GM19328 (cell line): ENCODE results near the gene DMD.
"Not testable (repeated sequence)": the region's sequence is repeated elsewhere in the genome, so short reads cannot be mapped to it uniquely, and the experiment has no call there.

Experiments
- ATAC-seq: cut with Tn5 transposase; IDR thresholded peaks from one replicate; pipeline ENCODE4 v1.9.1; 2021; ENCODE audit warnings: mild to moderate bottlenecking, moderate library complexity; ENCODE audit not compliant: unreplicated experiment

Gene DMD

DNA sequence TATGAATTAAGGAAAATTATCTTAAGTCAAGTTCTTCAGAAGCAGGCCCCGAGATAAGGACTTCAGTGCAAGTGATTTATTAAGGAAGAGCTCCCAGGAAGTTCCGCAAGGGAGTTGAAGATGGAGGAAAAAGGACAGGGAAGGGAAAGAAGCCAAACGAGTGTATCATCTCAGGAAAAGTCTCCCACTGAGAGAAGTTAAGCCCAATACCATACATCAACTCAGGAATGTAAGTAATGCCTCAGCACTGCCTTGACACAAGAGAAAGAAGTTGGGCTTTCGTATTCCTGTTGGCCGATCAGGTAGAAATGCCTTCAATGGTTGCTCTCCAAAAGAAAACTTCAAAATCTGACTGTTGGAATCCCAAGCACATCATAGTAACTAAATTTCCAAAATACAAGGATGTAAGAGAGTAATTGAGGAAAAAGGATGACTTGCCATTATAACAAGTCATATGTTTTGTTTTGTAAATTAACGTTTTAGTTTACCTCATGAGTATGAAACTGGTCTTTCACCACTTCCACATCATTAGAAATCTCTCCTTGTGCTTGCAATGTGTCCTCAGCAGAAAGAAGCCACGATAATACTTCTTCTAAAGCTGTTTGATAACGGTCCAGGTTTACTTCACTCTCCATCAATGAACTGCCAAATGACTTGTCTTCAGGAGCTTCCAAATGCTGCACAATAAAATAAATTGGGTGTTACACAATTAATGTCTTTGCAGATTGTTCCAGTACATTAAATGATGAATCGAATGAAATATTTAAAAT, 566.7 kb downstream of the DMD start:
- no peak for ATAC-seq

DNA sequence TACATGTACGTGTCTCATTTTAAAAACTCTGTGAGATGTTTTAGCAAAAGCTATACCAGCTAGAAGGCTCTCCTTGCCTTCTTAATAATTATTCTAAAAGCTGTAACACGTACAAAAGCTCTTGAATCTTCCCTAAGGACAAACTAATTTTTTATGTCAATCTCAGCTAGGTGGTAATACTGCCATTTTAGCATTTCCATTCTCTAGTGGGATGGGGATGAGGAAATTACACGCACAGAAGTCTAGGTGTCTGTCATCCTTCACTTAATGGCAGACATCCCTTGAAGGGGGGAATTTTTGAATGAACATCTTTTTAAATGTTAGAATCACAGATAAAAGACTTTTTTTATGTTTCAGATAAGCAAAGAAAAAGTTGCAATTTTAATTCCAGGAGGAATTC, 569.1 kb downstream of the DMD start:
- no peak for ATAC-seq

GRCh38 chrX:32618154-32618553, 593.2 kb downstream of the DMD start:
- ATAC-seq: no peak

GRCh38 chrX:32614707-32615106, 596.6 kb downstream of the DMD start:
- ATAC-seq: no peak

DNA sequence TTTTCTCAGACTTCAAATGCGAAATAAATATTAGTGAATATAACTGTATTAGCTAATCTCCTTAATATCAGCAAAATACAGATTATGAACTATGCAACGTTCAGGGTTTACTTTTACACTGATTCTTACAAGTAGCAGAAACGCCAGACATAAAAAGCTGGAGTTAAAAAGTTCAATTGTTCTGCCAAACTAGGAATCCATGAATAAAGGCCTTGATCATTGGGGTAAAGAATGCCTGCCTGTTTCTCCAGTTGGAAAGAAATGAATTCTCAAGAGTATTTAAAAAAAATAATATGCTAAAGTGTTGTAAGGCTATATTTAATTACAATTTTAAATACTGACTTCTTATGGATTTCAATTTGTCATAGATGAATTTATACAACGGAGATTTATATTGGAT, 612.2 kb downstream of the DMD start:
- no peak for ATAC-seq

DNA sequence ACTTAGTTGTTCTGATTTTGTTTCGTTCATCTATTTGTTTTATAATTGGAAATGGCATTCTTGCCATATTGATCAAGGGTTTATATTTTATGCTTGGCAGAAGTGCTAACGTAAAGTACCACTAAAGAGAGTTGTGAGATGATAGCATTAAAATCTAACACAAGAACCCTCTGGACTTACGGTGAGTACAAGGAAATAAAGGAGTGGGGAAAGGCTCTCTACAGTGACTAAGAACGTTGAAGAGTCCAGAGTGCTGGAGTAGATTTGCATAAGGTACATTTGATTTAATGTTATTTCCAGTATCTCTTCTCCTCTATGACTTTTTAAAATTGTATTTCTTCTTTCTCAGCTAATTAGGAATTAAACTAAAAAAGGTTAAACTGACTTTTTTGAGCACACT, 612.6 kb downstream of the DMD start:
- no peak for ATAC-seq

GRCh38 chrX:32597777-32598176, 613.6 kb downstream of the DMD start:
- no peak for ATAC-seq

- ATAC-seq: no peak
Observed at GRCh38 chrX:32592786-32593185, 618.6 kb downstream of the DMD start.

DNA sequence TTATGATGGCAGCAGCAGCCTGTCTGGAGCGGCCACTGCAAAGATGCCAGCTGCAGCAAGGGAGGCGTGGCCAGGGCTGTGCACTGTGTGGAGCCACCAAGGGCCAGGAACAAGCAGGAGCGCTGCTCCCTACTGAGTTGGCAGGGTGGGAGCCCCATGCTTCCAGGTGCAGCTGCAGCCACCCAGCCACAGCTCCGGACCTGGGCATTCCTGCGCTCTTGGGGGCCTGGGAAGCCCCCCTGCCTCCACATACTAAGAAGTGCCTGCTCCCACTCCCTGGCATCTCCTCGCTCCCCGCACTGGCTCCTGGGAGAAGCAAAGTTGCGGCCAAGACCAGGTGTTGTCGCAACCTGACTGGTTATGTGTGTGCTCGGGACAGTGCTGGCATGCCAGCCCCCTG, 619.8 kb downstream of the DMD start:
- no peak for ATAC-seq

DNA sequence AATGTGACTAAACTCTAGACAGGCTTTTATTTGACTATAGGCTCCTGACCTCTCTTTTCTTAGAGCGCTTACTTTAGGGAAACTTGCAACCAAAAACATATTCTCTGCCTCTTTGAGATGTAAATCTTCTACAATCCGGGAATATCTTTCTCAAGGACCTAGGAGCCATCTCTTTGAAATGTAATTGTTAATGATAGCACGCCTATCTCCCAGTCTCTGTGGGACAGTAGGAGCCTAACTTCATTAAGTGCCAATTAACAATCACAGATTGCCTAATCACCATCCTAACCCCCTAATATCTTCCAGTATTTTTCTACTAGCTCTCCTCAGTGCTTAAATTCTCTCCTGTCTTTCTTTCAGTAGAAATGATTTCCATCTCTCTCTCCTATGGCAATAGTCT, 628.6 kb downstream of the DMD start:
- no peak for ATAC-seq

- no peak for ATAC-seq
Observed at GRCh38 chrX:32576885-32577284, 634.5 kb downstream of the DMD start.

GRCh38 chrX:32572644-32573043, 638.7 kb downstream of the DMD start:
- ATAC-seq: no peak

DNA sequence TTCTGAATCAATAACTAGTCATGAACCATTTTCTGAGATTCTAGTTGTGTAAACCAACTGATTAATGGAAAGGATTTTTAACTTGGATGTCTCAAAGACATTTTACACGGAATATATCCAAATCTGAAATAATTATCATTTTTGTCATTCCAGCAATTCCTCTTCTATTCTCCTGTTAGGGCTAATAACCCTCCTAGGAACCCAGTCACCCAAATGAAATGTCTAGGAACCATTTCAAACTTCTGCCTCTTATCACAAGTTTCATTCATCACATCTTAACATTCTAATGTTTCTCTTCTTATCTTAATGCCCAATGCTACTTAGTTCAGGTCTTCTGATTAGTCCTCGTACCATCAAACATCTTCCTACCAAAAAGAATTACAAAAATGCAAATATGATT, 639.8 kb downstream of the DMD start:
- no peak for ATAC-seq

- ATAC-seq: no peak
Observed at GRCh38 chrX:32562261-32562660, 649.1 kb downstream of the DMD start.

- ATAC-seq: no peak
Observed at GRCh38 chrX:32545101-32545500, 666.2 kb downstream of the DMD start.

- no peak for ATAC-seq
Observed at GRCh38 chrX:32538554-32538953, 672.8 kb downstream of the DMD start.

DNA sequence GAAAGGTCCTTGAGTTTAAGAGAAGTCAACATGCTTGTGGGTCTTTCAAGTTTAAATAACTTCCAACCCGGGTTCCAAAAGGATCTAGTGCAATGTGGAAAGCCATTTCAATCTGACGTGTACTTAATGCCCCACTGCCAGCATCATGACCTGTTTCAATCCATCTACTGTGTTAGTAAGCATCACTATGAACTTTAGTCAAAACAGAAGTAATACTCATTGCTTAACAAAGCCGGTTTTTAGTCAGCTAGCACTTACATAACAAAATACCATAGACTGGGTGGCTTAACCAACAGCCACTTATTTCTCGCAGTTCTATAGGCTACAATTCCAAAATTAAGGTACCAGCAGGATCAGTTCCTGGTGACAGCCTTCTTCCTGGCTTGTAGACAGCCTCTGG, 677.5 kb downstream of the DMD start:
- no peak for ATAC-seq

- ATAC-seq: no peak
Observed at GRCh38 chrX:32532262-32532661, 679.1 kb downstream of the DMD start.

GRCh38 chrX:32530802-32531403, 680.4 kb downstream of the DMD start:
- no peak for ATAC-seq

DNA sequence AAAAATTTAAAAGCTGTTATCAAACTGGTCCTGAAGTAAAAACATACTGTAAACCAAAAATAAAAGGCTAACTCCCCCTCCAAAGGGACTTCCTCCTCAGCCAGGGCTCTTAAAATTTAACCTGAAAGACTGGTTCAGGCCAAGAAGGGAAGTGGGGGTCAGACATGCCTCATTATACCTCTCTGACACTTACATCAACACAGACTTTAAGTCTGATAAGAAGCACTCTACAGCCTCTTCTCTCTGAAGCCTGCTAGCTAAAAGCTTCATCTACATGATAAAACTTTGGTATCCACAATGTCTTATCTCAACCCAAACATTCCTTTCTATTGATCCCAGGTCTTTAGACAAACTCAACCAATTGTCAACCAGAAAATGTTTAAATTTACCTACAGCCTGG, 682.9 kb downstream of the DMD start:
- not testable (repeated sequence) for ATAC-seq

- ATAC-seq: no peak
Observed at GRCh38 chrX:32525234-32525633, 686.1 kb downstream of the DMD start.

DNA sequence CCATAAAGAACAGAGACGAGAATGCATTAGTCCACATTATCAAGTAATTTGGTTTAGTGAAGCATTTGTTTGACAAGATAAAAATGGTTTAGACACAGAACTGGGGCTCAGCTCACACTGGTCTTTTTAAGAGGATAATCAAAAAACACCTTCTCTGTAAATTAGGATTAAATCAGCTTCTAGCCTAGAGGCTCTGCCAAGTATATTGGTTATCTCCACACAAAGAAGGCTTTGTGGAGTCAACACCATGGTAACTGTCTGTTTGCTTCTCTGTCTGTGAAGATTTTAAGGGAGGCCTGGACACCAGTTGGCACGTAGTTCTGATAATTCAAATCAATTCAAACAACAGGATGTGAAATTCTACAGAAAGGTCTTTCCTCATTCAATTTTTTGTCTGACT, 687.0 kb downstream of the DMD start:
- no peak for ATAC-seq

- ATAC-seq: no peak
Observed at GRCh38 chrX:32520789-32521188, 690.6 kb downstream of the DMD start.
